ENCODE data around the gene ADAT2.
A peak's percentile ranks its signal among the peaks of the same experiment; 100 is the strongest.

The ADAT2 gene

GRCh38 chr6:143431226-143431625 is 19.3 kb downstream of the ADAT2 start:
- Histone ChIP-seq H3K27me3 (ENCODE audit: low read length) (no peaks in the 10 kb centered on the region), H3K36me3 (ENCODE audit: low read length) (peaks cover 24% of the 10 kb centered on the region; the same call in 1 of the 2 replicates), H3K9me2 (replicated peaks; ENCODE audit: insufficient read depth, low read length) (no peaks in the 10 kb centered on the region), H2AFZ (ENCODE audit: low read depth, low read length, severe bottlenecking) (no peak overlapping the region), H3K4me3 (ENCODE audit: insufficient read depth, low read length, poor library complexity, severe bottlenecking) (no peak overlapping the region), H3K79me2 (ENCODE audit: insufficient read depth, low read length) (no peaks in the 10 kb centered on the region), H3K9me3 (ENCODE audit: insufficient read depth, low read length) (no peaks in the 10 kb centered on the region), H3K4me2 (ENCODE audit: low read depth, low read length, poor library complexity, severe bottlenecking) (no peak overlapping the region), H3F3A (ENCODE audit: insufficient read depth) (no peaks in the 10 kb centered on the region), H4K20me1 (ENCODE audit: low read depth, low read length) (no peaks in the 10 kb centered on the region), H3K9ac (ENCODE audit: low read length) (no peak overlapping the region), H3K27ac (ENCODE audit: low read depth, low read length) (no peak overlapping the region)
- TF ChIP-seq EZH2phosphoT487 (conservative IDR thresholded peaks at IDR 0.05; ENCODE audit: low read length), result no peak
- no peak for TF ChIP-seq CTCF (IDR thresholded peaks at IDR 0.05; ENCODE audit: insufficient read depth, low read length, poor library complexity, severe bottlenecking)

GRCh38 chr6:143429970-143430369 is 20.5 kb downstream of the ADAT2 start:
- Histone ChIP-seq H3K9me3 (ENCODE audit: insufficient read depth, low read length) (no peaks in the 10 kb centered on the region), H3K4me3 (ENCODE audit: insufficient read depth, low read length, poor library complexity, severe bottlenecking) (no peak overlapping the region), H3K4me2 (ENCODE audit: low read depth, low read length, poor library complexity, severe bottlenecking) (no peak overlapping the region), H3K27me3 (ENCODE audit: low read length) (no peaks in the 10 kb centered on the region), H3K9ac (ENCODE audit: low read length) (no peak overlapping the region), H3K27ac (ENCODE audit: low read depth, low read length) (no peak overlapping the region), H3K9me2 (replicated peaks; ENCODE audit: insufficient read depth, low read length) (no peaks in the 10 kb centered on the region), H2AFZ (ENCODE audit: low read depth, low read length, severe bottlenecking) (no peak overlapping the region), H3F3A (ENCODE audit: insufficient read depth) (no peaks in the 10 kb centered on the region), H3K79me2 (ENCODE audit: insufficient read depth, low read length) (no peaks in the 10 kb centered on the region), H3K36me3 (ENCODE audit: low read length) (peaks cover 19% of the 10 kb centered on the region; the same call in 1 of the 2 replicates), H4K20me1 (ENCODE audit: low read depth, low read length) (no peaks in the 10 kb centered on the region)
- no peak for TF ChIP-seq CTCF (IDR thresholded peaks at IDR 0.05; ENCODE audit: insufficient read depth, low read length, poor library complexity, severe bottlenecking)
- no peak for TF ChIP-seq EZH2phosphoT487 (conservative IDR thresholded peaks at IDR 0.05; ENCODE audit: low read length)

GRCh38 chr6:143427109-143427817 is 23.2 kb downstream of the ADAT2 start:
- H3K27me3 ChIP-seq (ENCODE audit: low read length), result no peaks in the 10 kb centered on the region

More at GRCh38 chr6:143427109-143427817, 23.2 kb downstream of the ADAT2 start:
- no peak overlapping the region for H3K9ac ChIP-seq (ENCODE audit: low read length)
- peaks cover 10% of the 10 kb centered on the region; the same call in 1 of the 2 replicates for H3K36me3 ChIP-seq (ENCODE audit: low read length)
- H3K4me2 ChIP-seq (ENCODE audit: low read depth, low read length, poor library complexity, severe bottlenecking), result no peak overlapping the region
- no peaks in the 10 kb centered on the region for H3K9me2 ChIP-seq (replicated peaks; ENCODE audit: insufficient read depth, low read length)
- no peak overlapping the region for H2AFZ ChIP-seq (ENCODE audit: low read depth, low read length, severe bottlenecking)
- no peak overlapping the region for H3K4me3 ChIP-seq (ENCODE audit: insufficient read depth, low read length, poor library complexity, severe bottlenecking)
- H3K79me2 ChIP-seq (ENCODE audit: insufficient read depth, low read length), result no peaks in the 10 kb centered on the region
- H3F3A ChIP-seq (ENCODE audit: insufficient read depth), result no peaks in the 10 kb centered on the region
- TF ChIP-seq CTCF (IDR thresholded peaks at IDR 0.05; ENCODE audit: insufficient read depth, low read length, poor library complexity, severe bottlenecking) (peak; percentile 46), EZH2phosphoT487 (conservative IDR thresholded peaks at IDR 0.05; ENCODE audit: low read length) (no peak)
- no peak overlapping the region for H3K27ac ChIP-seq (ENCODE audit: low read depth, low read length)
- no peaks in the 10 kb centered on the region for H3K9me3 ChIP-seq (ENCODE audit: insufficient read depth, low read length)
- no peaks in the 10 kb centered on the region for H4K20me1 ChIP-seq (ENCODE audit: low read depth, low read length)
